Loucy (cell line): ENCODE results near the gene ZNF823.

ENCODE experiments used
- H2AFZ ChIP-seq: fragments of 200-600 bp; sonication (generic); 2 replicates; pipeline ENCODE4 v1.6.0; 2016; ENCODE audit warnings: antibody characterized with exemption, mild to moderate bottlenecking, low read length, moderate library complexity
- H3F3A ChIP-seq: fragments of 200-600 bp; 2 replicates; pipeline ENCODE4 v1.6.0; 2016; ENCODE audit warnings: antibody characterized with exemption, low read depth, mild to moderate bottlenecking
- H3K27me3 ChIP-seq: fragments of 200-600 bp; sonication (generic); 2 replicates; pipeline ENCODE4 v1.6.1; 2014; ENCODE audit warnings: low read length, mild to moderate bottlenecking; ENCODE audit not compliant: insufficient read depth, poor library complexity, severe bottlenecking
- H3K36me3 ChIP-seq: fragments of 200-600 bp; sonication (generic); 2 replicates; pipeline ENCODE4 v1.6.1; 2016; ENCODE audit warnings: low read length; ENCODE audit not compliant: insufficient read depth
- H3K4me1 ChIP-seq: fragments of 200-600 bp; sonication (generic); 2 replicates; pipeline ENCODE4 v1.5.1; 2014; ENCODE audit warnings: low read length, mild to moderate bottlenecking; ENCODE audit not compliant: insufficient read depth, poor library complexity, severe bottlenecking
- H3K4me2 ChIP-seq: fragments of 200-600 bp; sonication (generic); 2 replicates; pipeline ENCODE4 v1.6.0; 2014; ENCODE audit warnings: antibody characterized with exemption, low read length, low read depth, mild to moderate bottlenecking; ENCODE audit not compliant: poor library complexity, severe bottlenecking
- H3K4me3 ChIP-seq: fragments of 200-600 bp; sonication (generic); 2 replicates; pipeline ENCODE4 v1.5.1; 2014; ENCODE audit warnings: low read length, mild to moderate bottlenecking, mixed read lengths; ENCODE audit not compliant: poor library complexity, severe bottlenecking
- H3K79me2 ChIP-seq: fragments of 200-600 bp; sonication (generic); 2 replicates; pipeline ENCODE4 v1.6.1; 2014; ENCODE audit warnings: low read length; ENCODE audit not compliant: insufficient read depth
- H3K9ac ChIP-seq: fragments of 200-600 bp; sonication (generic); 2 replicates; pipeline ENCODE4 v1.6.0; 2014; ENCODE audit warnings: mild to moderate bottlenecking, low read depth, low read length, moderate library complexity; ENCODE audit not compliant: poor library complexity, severe bottlenecking
- H3K9me2 ChIP-seq: fragments of 200-600 bp; sonication (generic); replicated peaks from 2 replicates; pipeline ENCODE4 v1.6.1; 2016; ENCODE audit warnings: low read depth, low read length, mixed read lengths
- H3K9me3 ChIP-seq: fragments of 200-600 bp; sonication (generic); 2 replicates; pipeline ENCODE4 v1.6.1; 2014; ENCODE audit warnings: mild to moderate bottlenecking, antibody characterized with exemption, low read length, low read depth; ENCODE audit not compliant: insufficient read depth
- H4K20me1 ChIP-seq: fragments of 200-600 bp; sonication (generic); 2 replicates; pipeline ENCODE4 v1.6.0; 2014; ENCODE audit warnings: antibody characterized with exemption, low read length, mild to moderate bottlenecking; ENCODE audit not compliant: insufficient read depth, poor library complexity, severe bottlenecking
- EZH2phosphoT487 ChIP-seq: fragments of 200-600 bp; IDR thresholded peaks from 2 replicates; pipeline ENCODE4 v1.6.1; 2018; ENCODE audit warnings: antibody characterized with exemption, mild to moderate bottlenecking, moderate library complexity, borderline replicate concordance
- TF ChIP-seq, protein P1 (sequence below): fragments of 200-600 bp; sonication (generic); conservative IDR thresholded peaks from 2 replicates; pipeline ENCODE4 v1.5.1; 2014; ENCODE audit warnings: mild to moderate bottlenecking, antibody characterized with exemption, low read length

The ZNF823 gene

DNA sequence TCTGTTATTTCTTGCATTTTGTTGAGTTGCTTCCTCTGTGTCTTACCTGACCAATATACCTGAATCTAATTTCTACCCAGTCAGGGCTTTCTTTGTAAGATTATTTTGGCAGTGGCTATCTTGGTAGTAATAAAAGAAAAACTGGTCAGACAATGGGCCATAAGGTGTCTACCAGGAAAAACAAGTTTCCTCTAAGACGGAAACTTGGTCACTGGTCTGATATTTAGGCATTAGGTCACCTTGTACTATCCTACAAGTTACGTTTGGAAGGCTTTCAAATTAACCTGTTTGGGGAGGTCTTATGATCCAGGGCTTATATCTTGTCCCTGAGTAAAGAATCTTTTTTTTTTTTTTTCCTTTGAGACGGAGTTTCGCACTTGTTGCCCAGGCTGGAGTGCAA, 9.2 kb downstream of the ZNF823 start:
- no peak overlapping the region for H3K4me3 ChIP-seq
- H3K36me3 ChIP-seq, result peaks cover 12% of the 10 kb centered on the region; the same call in 1 of the 2 replicates
- H3K9me3 ChIP-seq, result no peaks in the 10 kb centered on the region
- no peak overlapping the region for H3K4me2 ChIP-seq
- H3F3A ChIP-seq, result no peaks in the 10 kb centered on the region
- no peaks in the 10 kb centered on the region for H4K20me1 ChIP-seq
- TF ChIP-seq, protein P1, sequence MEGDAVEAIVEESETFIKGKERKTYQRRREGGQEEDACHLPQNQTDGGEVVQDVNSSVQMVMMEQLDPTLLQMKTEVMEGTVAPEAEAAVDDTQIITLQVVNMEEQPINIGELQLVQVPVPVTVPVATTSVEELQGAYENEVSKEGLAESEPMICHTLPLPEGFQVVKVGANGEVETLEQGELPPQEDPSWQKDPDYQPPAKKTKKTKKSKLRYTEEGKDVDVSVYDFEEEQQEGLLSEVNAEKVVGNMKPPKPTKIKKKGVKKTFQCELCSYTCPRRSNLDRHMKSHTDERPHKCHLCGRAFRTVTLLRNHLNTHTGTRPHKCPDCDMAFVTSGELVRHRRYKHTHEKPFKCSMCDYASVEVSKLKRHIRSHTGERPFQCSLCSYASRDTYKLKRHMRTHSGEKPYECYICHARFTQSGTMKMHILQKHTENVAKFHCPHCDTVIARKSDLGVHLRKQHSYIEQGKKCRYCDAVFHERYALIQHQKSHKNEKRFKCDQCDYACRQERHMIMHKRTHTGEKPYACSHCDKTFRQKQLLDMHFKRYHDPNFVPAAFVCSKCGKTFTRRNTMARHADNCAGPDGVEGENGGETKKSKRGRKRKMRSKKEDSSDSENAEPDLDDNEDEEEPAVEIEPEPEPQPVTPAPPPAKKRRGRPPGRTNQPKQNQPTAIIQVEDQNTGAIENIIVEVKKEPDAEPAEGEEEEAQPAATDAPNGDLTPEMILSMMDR, result no peak
- TF ChIP-seq EZH2phosphoT487, result no peak
- no peaks in the 10 kb centered on the region for H3K4me1 ChIP-seq
- H3K27me3 ChIP-seq, result no peaks in the 10 kb centered on the region
- no peaks in the 10 kb centered on the region for H3K9me2 ChIP-seq
- H3K79me2 ChIP-seq, result peaks cover 16% of the 10 kb centered on the region
- H3K9ac ChIP-seq, result no peak overlapping the region
- H2AFZ ChIP-seq, result no peak overlapping the region

DNA sequence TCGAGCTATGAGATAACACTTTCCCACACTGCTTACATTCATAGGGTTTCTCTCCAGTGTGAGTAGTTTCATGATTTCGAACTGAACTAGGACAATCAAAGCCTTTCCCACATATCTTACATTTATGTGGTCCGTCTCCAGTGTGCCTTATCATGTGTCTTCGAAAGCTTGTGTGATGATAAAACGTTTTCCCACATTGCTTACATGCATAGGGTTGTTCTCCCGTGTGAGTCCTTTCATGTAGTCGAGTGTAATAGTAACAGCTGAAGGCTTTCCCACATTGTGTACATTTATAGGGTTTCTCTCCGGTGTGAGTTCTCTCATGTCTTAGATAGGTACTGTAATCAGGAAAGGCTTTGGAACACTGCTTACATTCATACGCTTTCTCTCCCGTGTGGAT, 16.3 kb downstream of the ZNF823 start:
- H4K20me1 ChIP-seq, result no peaks in the 10 kb centered on the region
- H3K36me3 ChIP-seq, result peaks cover 46% of the 10 kb centered on the region
- TF ChIP-seq EZH2phosphoT487, result no peak
- TF ChIP-seq, protein P1, result no peak

DNA sequence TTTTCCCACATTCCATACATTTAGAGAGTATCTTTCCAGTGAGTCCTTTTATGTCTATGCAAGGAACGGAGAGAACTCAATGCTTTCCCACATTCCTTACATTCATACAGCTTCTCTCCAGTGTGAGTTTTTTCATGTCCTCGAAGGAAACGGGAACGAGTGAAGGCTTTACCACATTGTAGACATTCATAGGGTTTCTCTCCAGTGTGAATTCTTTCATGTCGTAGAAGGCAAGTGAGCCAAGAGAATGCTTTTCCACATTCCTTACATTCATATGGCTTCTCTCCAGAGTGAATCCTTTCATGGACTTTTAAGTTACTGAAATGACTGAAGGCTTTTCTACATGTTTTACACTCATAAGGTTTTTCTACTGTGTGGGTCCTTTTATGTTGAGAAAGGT, 17.1 kb downstream of the ZNF823 start:
- TF ChIP-seq EZH2phosphoT487, result no peak
- TF ChIP-seq, protein P1, result no peak

More for the DNA sequence above, 16.3 kb downstream of the ZNF823 start:
- Histone ChIP-seq H3K9me3 (peaks cover 19% of the 10 kb centered on the region; the same call in 1 of the 2 replicates), H3K4me2 (no peak overlapping the region), H3K27me3 (no peaks in the 10 kb centered on the region), H3K79me2 (no peaks in the 10 kb centered on the region), H3K9ac (no peak overlapping the region), H3K4me3 (no peak overlapping the region), H3K9me2 (no peaks in the 10 kb centered on the region), H2AFZ (no peak overlapping the region), H3K4me1 (no peaks in the 10 kb centered on the region), H3F3A (no peaks in the 10 kb centered on the region)

More for the DNA sequence above, 17.1 kb downstream of the ZNF823 start:
- Histone ChIP-seq H3K4me3 (no peak overlapping the region), H3K4me1 (no peaks in the 10 kb centered on the region), H4K20me1 (no peaks in the 10 kb centered on the region), H3K79me2 (no peaks in the 10 kb centered on the region), H2AFZ (no peak overlapping the region), H3K4me2 (no peak overlapping the region), H3K9me2 (no peaks in the 10 kb centered on the region), H3K27me3 (no peaks in the 10 kb centered on the region), H3F3A (no peaks in the 10 kb centered on the region), H3K36me3 (peaks cover 46% of the 10 kb centered on the region), H3K9me3 (peaks cover 19% of the 10 kb centered on the region; the same call in 1 of the 2 replicates), H3K9ac (no peak overlapping the region)
